WTC11 (cell line): ENCODE data around the gene SHROOM3. TPM values are rescaled to one million over a fixed set of nuclear protein-coding genes. Genes with fewer than 3 reads are reported as not detected.

Source experiments
- ATAC-seq: fragments of 200-7000 bp; cut with Tn5 transposase; 2 replicates; pipeline ENCODE4 v1.10.0; 2021; ENCODE audit warnings: mild to moderate bottlenecking, moderate library complexity
- CTCF ChIA-PET: fragments of 300-600 bp; sonication (Branson Sonifier 250); formaldehyde crosslinking; loops from one replicate; lab custom pipeline; 2021; ENCODE audit warnings: antibody characterized with exemption; lab: Charles Lee
- POLR2A ChIA-PET: fragments of 350-600 bp; sonication (Branson Sonifier 250); formaldehyde crosslinking; loops from one replicate; lab custom pipeline; 2021; ENCODE audit warnings: antibody characterized with exemption; lab: Charles Lee
- DNase-seq: peaks from one replicate; pipeline ENCODE4 v3.0.0; 2021; ENCODE audit warnings: low spot score
- H3K27ac Mint-ChIP-seq: 2 replicates; pipeline ENCODE4 v1.8.0; 2021; ENCODE audit warnings: mixed read lengths
- H3K27me3 Mint-ChIP-seq: 2 replicates; pipeline ENCODE4 v1.8.0; 2021; ENCODE audit warnings: low read depth, mild to moderate bottlenecking, moderate library complexity, mixed read lengths
- H3K36me3 Mint-ChIP-seq: 2 replicates; pipeline ENCODE4 v1.8.0; 2021; ENCODE audit warnings: mixed read lengths
- H3K4me1 Mint-ChIP-seq: 2 replicates; pipeline ENCODE4 v1.8.0; 2022; ENCODE audit warnings: mixed read lengths
- H3K4me3 Mint-ChIP-seq: 2 replicates; pipeline ENCODE4 v1.8.0; 2021; ENCODE audit warnings: mild to moderate bottlenecking, moderate library complexity, mixed read lengths
- H3K9me3 Mint-ChIP-seq: 2 replicates; pipeline ENCODE4 v1.8.0; 2021; ENCODE audit warnings: mixed read lengths
- ATF1 ChIP-seq: sonication (generic); formaldehyde crosslinking; IDR thresholded peaks from 2 replicates; pipeline ENCODE4 v1.8.1; 2023; ENCODE audit warnings: mild to moderate bottlenecking, moderate library complexity, missing genetic modification reagents
- CBFB ChIP-seq: sonication (generic); formaldehyde crosslinking; IDR thresholded peaks from 2 replicates; pipeline ENCODE4 v1.8.1; 2022; ENCODE audit warnings: mild to moderate bottlenecking, low read depth, missing genetic modification reagents
- EMX1 ChIP-seq: fragments of 250-450 bp; sonication (Bioruptor Pico); IDR thresholded peaks from 2 replicates; pipeline ENCODE4 v1.8.0; 2021; ENCODE audit warnings: mild to moderate bottlenecking
- FOXK1 ChIP-seq: sonication (generic); formaldehyde crosslinking; IDR thresholded peaks from 2 replicates; pipeline ENCODE4 v1.8.0; 2022; ENCODE audit warnings: mild to moderate bottlenecking, moderate library complexity, missing genetic modification reagents
- JUN ChIP-seq: sonication (generic); formaldehyde crosslinking; IDR thresholded peaks from 2 replicates; pipeline ENCODE4 v1.8.0; 2023; ENCODE audit warnings: mild to moderate bottlenecking, missing genetic modification reagents
- KAT7 ChIP-seq: sonication (generic); formaldehyde crosslinking; IDR thresholded peaks from 2 replicates; pipeline ENCODE4 v1.8.1; 2023; ENCODE audit warnings: missing genetic modification reagents, mild to moderate bottlenecking, borderline replicate concordance
- NFATC4 ChIP-seq: fragments of 250-450 bp; sonication (Bioruptor Pico); IDR thresholded peaks from 2 replicates; pipeline ENCODE4 v1.9.0; 2021; ENCODE audit warnings: mild to moderate bottlenecking
- NFYB ChIP-seq: sonication (generic); formaldehyde crosslinking; conservative IDR thresholded peaks from 2 replicates; pipeline ENCODE4 v1.8.0; 2022; ENCODE audit warnings: low read depth, missing genetic modification reagents
- NR1H2 ChIP-seq: sonication (generic); formaldehyde crosslinking; IDR thresholded peaks from 2 replicates; pipeline ENCODE4 v1.9.0; 2021; ENCODE audit warnings: mild to moderate bottlenecking, moderate library complexity, missing genetic modification reagents
- SMAD4 ChIP-seq: sonication (generic); formaldehyde crosslinking; IDR thresholded peaks from 2 replicates; pipeline ENCODE4 v1.8.0; 2022; ENCODE audit warnings: mild to moderate bottlenecking, missing genetic modification reagents
- TEAD4 ChIP-seq: sonication (generic); formaldehyde crosslinking; IDR thresholded peaks from 2 replicates; pipeline ENCODE4 v1.8.0; 2022; ENCODE audit warnings: mild to moderate bottlenecking, missing genetic modification reagents
- ZNF219 ChIP-seq: sonication (generic); formaldehyde crosslinking; IDR thresholded peaks from 2 replicates; pipeline ENCODE4 v1.8.0; 2023; ENCODE audit warnings: missing genetic modification reagents, mild to moderate bottlenecking, borderline replicate concordance
- ZNF232 ChIP-seq: sonication (generic); formaldehyde crosslinking; IDR thresholded peaks from 2 replicates; pipeline ENCODE4 v1.8.0; 2022; ENCODE audit warnings: mild to moderate bottlenecking, missing genetic modification reagents
- ZNF416 ChIP-seq: fragments of 250-450 bp; sonication (Bioruptor Pico); IDR thresholded peaks from 2 replicates; pipeline ENCODE4 v1.9.0; 2021; ENCODE audit warnings: mild to moderate bottlenecking, inconsistent platforms
- ZNF671 ChIP-seq: fragments of 250-450 bp; sonication (Bioruptor Pico); IDR thresholded peaks from 2 replicates; pipeline ENCODE4 v1.8.0; 2021; ENCODE audit warnings: mild to moderate bottlenecking
- total RNA-seq: library from RNA; stranded (reverse); gene quantifications from 3 replicates; pipeline ENCODE4 v1.2.3, GENCODE V29; 2021
- TF ChIP-seq, protein P1 (sequence below): sonication (generic); formaldehyde crosslinking; conservative IDR thresholded peaks from 2 replicates; pipeline ENCODE4 v1.8.1; 2022; ENCODE audit warnings: mild to moderate bottlenecking, missing genetic modification reagents
- TF ChIP-seq, protein P2 (sequence below): sonication (generic); formaldehyde crosslinking; IDR thresholded peaks from 2 replicates; pipeline ENCODE4 v1.8.0; 2022; ENCODE audit warnings: mild to moderate bottlenecking, missing genetic modification reagents
- TF ChIP-seq, protein P3 (sequence below): sonication (generic); formaldehyde crosslinking; IDR thresholded peaks from 2 replicates; pipeline ENCODE4 v1.8.1; 2022; ENCODE audit warnings: mild to moderate bottlenecking, moderate library complexity, missing genetic modification reagents
- TF ChIP-seq, protein P4 (sequence below): fragments of 250-450 bp; sonication (Bioruptor Pico); IDR thresholded peaks from 2 replicates; pipeline ENCODE4 v1.9.0; 2021; ENCODE audit warnings: moderate library complexity, mild to moderate bottlenecking, inconsistent platforms, borderline replicate concordance
- TF ChIP-seq, protein P5 (sequence below): sonication (generic); formaldehyde crosslinking; IDR thresholded peaks from 2 replicates; pipeline ENCODE4 v1.8.0; 2022; ENCODE audit warnings: mild to moderate bottlenecking, missing genetic modification reagents
- TF ChIP-seq, protein P6 (sequence below): sonication (generic); formaldehyde crosslinking; IDR thresholded peaks from 2 replicates; pipeline ENCODE4 v1.8.0; 2023; ENCODE audit warnings: mild to moderate bottlenecking, missing genetic modification reagents
- TF ChIP-seq, protein P7 (sequence below): sonication (generic); formaldehyde crosslinking; IDR thresholded peaks from 2 replicates; pipeline ENCODE4 v1.8.0; 2022; ENCODE audit warnings: mild to moderate bottlenecking, missing genetic modification reagents
- TF ChIP-seq, protein P8 (sequence below): sonication (generic); formaldehyde crosslinking; IDR thresholded peaks from 2 replicates; pipeline ENCODE4 v1.8.1; 2023; ENCODE audit warnings: mild to moderate bottlenecking, missing genetic modification reagents
- TF ChIP-seq, protein P9 (sequence below): sonication (generic); formaldehyde crosslinking; IDR thresholded peaks from 2 replicates; pipeline ENCODE4 v1.8.1; 2023; ENCODE audit warnings: mild to moderate bottlenecking, missing genetic modification reagents, moderate library complexity

Gene SHROOM3
- total RNA-seq, 1 experiment from 2014 or later = 71.9 TPM

DNA sequence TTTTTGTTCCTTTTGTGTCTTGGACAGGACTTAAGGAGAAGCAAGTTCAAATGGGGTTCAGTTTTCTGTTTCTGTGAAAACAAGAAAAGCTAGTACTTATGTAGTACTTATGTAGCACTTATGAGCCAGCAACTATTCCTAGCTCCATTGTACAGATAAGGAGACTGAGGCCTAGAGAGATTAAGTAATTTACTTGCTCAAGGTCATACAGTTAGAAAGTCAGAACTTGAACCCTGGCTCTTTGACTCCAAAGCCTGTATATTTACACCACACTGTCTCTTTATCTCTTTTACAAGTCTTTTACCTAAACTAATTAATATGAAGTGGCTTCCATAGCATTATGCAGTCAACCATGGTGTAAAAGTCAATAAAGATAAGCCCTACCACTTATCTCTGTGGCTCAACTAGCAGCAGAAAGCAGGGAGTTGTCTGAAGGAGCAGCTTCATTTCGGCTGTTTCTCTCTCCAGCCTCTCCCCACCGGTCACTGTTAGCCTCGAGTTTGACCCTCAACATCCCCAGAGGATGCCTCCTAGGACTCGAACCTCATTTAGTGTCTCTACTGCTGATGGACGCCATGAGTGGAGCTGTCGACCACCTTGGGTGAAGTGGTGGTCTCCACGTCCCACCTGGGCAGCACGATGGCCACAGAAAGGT, 209.9 kb downstream of the SHROOM3 start:
- ATAC-seq (no peak), DNase-seq (no peak)
- H3K9me3 Mint-ChIP-seq = peaks cover 2% of the 10 kb centered on the region
- no peak overlapping the region for H3K4me3 Mint-ChIP-seq
- ChIA-PET CTCF (no interaction called here), POLR2A (interaction anchor here (0.6 kb wide), 2 partner anchors 76 to 202 kb away, joined by 3 to 4 read pairs; no protein-coding TSS in a partner anchor)
- H3K4me1 Mint-ChIP-seq = peaks cover 31% of the 10 kb centered on the region
- no peak overlapping the region for H3K27ac Mint-ChIP-seq
- H3K27me3 Mint-ChIP-seq = peaks cover under 1% of the 10 kb centered on the region; the same call in 1 of the 2 replicates
- 0 out of 2 replicates have a peak, but pooled peaks cover 1% of the 10 kb centered on the region for H3K36me3 Mint-ChIP-seq
- TF ChIP-seq SMAD4 = no peak
- TF ChIP-seq ZNF416 (CRISPR knock-in tag) = no peak
- TF ChIP-seq NFATC4 (CRISPR knock-in tag) = no peak
- TF ChIP-seq, protein P1, sequence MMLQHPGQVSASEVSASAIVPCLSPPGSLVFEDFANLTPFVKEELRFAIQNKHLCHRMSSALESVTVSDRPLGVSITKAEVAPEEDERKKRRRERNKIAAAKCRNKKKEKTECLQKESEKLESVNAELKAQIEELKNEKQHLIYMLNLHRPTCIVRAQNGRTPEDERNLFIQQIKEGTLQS (CRISPR knock-in tag) = no peak
- TF ChIP-seq TEAD4 (CRISPR knock-in tag) = no peak
- TF ChIP-seq, protein P2, sequence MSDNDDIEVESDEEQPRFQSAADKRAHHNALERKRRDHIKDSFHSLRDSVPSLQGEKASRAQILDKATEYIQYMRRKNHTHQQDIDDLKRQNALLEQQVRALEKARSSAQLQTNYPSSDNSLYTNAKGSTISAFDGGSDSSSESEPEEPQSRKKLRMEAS (CRISPR knock-in tag) = no peak
- no peak for TF ChIP-seq EMX1 (CRISPR knock-in tag)
- TF ChIP-seq ZNF671 = no peak
- TF ChIP-seq, protein P3, sequence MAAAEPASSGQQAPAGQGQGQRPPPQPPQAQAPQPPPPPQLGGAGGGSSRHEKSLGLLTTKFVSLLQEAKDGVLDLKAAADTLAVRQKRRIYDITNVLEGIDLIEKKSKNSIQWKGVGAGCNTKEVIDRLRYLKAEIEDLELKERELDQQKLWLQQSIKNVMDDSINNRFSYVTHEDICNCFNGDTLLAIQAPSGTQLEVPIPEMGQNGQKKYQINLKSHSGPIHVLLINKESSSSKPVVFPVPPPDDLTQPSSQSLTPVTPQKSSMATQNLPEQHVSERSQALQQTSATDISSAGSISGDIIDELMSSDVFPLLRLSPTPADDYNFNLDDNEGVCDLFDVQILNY (CRISPR knock-in tag) = no peak
- no peak for TF ChIP-seq ZNF232 (CRISPR knock-in tag)
- TF ChIP-seq ZNF219 = no peak
- TF ChIP-seq FOXK1 (CRISPR knock-in tag) = no peak
- TF ChIP-seq, protein P4, sequence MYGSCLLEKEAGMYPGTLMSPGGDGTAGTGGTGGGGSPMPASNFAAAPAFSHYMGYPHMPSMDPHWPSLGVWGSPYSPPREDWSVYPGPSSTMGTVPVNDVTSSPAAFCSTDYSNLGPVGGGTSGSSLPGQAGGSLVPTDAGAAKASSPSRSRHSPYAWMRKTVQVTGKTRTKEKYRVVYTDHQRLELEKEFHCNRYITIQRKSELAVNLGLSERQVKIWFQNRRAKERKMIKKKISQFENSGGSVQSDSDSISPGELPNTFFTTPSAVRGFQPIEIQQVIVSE (CRISPR knock-in tag) = no peak
- TF ChIP-seq KAT7 (CRISPR knock-in tag) = no peak

DNA sequence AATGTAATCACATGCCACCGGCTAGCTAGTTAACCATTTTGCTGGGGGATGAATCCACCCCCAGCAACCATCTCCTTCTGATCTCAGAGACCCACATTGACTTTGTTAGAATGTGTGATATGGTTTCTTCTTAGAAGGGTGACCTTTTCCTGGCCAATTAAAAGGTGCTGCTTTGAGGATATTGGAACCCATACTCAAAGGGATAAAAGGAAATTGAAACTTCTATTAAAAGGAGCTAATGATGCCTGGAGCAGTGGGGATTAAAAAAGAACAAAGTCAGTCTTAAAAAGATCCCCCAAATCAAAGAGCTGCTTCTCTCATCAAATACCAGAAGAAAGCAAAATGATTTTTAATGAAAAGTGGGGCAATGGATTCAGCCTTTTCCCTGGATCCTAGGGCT, 214.1 kb downstream of the SHROOM3 start:
- ChIA-PET POLR2A (no interaction called here), CTCF (no interaction called here)
- Mint-ChIP-seq H3K27ac (no peak overlapping the region), H3K4me3 (no peak overlapping the region), H3K27me3 (peaks cover 3% of the 10 kb centered on the region; the same call in 1 of the 2 replicates), H3K9me3 (peaks cover 10% of the 10 kb centered on the region), H3K36me3 (0 out of 2 replicates have a peak, but pooled peaks cover 3% of the 10 kb centered on the region), H3K4me1 (no peaks in the 10 kb centered on the region)
- DNase-seq = no peak
- no peak for ATAC-seq
- TF ChIP-seq, protein P5, sequence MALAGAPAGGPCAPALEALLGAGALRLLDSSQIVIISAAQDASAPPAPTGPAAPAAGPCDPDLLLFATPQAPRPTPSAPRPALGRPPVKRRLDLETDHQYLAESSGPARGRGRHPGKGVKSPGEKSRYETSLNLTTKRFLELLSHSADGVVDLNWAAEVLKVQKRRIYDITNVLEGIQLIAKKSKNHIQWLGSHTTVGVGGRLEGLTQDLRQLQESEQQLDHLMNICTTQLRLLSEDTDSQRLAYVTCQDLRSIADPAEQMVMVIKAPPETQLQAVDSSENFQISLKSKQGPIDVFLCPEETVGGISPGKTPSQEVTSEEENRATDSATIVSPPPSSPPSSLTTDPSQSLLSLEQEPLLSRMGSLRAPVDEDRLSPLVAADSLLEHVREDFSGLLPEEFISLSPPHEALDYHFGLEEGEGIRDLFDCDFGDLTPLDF (CRISPR knock-in tag) = no peak
- TF ChIP-seq, protein P6, sequence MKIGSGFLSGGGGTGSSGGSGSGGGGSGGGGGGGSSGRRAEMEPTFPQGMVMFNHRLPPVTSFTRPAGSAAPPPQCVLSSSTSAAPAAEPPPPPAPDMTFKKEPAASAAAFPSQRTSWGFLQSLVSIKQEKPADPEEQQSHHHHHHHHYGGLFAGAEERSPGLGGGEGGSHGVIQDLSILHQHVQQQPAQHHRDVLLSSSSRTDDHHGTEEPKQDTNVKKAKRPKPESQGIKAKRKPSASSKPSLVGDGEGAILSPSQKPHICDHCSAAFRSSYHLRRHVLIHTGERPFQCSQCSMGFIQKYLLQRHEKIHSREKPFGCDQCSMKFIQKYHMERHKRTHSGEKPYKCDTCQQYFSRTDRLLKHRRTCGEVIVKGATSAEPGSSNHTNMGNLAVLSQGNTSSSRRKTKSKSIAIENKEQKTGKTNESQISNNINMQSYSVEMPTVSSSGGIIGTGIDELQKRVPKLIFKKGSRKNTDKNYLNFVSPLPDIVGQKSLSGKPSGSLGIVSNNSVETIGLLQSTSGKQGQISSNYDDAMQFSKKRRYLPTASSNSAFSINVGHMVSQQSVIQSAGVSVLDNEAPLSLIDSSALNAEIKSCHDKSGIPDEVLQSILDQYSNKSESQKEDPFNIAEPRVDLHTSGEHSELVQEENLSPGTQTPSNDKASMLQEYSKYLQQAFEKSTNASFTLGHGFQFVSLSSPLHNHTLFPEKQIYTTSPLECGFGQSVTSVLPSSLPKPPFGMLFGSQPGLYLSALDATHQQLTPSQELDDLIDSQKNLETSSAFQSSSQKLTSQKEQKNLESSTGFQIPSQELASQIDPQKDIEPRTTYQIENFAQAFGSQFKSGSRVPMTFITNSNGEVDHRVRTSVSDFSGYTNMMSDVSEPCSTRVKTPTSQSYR (CRISPR knock-in tag) = no peak
- TF ChIP-seq, protein P3 (CRISPR knock-in tag) = no peak
- TF ChIP-seq CBFB (CRISPR knock-in tag) (no peak), ATF1 (CRISPR knock-in tag) (no peak), NR1H2 (no peak), TEAD4 (CRISPR knock-in tag) (no peak), JUN (CRISPR knock-in tag) (no peak), NFYB (CRISPR knock-in tag) (no peak)
- TF ChIP-seq, protein P7, sequence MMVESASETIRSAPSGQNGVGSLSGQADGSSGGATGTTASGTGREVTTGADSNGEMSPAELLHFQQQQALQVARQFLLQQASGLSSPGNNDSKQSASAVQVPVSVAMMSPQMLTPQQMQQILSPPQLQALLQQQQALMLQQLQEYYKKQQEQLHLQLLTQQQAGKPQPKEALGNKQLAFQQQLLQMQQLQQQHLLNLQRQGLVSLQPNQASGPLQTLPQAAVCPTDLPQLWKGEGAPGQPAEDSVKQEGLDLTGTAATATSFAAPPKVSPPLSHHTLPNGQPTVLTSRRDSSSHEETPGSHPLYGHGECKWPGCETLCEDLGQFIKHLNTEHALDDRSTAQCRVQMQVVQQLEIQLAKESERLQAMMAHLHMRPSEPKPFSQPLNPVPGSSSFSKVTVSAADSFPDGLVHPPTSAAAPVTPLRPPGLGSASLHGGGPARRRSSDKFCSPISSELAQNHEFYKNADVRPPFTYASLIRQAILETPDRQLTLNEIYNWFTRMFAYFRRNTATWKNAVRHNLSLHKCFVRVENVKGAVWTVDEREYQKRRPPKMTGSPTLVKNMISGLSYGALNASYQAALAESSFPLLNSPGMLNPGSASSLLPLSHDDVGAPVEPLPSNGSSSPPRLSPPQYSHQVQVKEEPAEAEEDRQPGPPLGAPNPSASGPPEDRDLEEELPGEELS (CRISPR knock-in tag) = no peak
- TF ChIP-seq, protein P8, sequence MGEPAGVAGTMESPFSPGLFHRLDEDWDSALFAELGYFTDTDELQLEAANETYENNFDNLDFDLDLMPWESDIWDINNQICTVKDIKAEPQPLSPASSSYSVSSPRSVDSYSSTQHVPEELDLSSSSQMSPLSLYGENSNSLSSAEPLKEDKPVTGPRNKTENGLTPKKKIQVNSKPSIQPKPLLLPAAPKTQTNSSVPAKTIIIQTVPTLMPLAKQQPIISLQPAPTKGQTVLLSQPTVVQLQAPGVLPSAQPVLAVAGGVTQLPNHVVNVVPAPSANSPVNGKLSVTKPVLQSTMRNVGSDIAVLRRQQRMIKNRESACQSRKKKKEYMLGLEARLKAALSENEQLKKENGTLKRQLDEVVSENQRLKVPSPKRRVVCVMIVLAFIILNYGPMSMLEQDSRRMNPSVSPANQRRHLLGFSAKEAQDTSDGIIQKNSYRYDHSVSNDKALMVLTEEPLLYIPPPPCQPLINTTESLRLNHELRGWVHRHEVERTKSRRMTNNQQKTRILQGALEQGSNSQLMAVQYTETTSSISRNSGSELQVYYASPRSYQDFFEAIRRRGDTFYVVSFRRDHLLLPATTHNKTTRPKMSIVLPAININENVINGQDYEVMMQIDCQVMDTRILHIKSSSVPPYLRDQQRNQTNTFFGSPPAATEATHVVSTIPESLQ (CRISPR knock-in tag) = no peak
- TF ChIP-seq, protein P9, sequence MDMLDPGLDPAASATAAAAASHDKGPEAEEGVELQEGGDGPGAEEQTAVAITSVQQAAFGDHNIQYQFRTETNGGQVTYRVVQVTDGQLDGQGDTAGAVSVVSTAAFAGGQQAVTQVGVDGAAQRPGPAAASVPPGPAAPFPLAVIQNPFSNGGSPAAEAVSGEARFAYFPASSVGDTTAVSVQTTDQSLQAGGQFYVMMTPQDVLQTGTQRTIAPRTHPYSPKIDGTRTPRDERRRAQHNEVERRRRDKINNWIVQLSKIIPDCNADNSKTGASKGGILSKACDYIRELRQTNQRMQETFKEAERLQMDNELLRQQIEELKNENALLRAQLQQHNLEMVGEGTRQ = no peak
